DMS153 treated with DMSO at 0.1 percent for 48 hours (cell line): ENCODE results near the gene MALRD1.

Experiments
- DNase-seq: peaks from one replicate; lab custom pipeline; 2025; ENCODE audit not compliant: unreplicated experiment; lab: John Stamatoyannopoulos, UW

The MALRD1 gene

DNA sequence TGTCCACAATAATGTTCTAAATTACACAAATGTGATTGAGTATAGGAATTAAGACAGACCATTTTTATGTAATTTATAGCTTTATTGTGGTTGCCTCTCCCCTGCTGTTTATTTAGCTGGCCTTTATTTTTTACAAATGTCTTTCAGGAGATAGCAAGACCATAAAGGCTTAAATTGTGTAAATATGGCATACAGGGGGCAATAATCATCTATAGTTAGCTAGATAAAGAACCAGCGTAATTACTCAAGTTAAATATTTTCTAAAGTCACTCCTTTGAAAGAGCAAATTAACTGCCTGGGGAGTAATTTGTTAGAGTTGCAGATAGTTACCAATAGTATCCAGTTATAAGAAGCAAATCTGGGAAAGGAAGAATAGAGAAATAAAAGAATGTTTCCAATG, at the start of gene MALRD1:
MALRD1 (plus strand) TSS at position 313 of the 400 bp plus-strand sequence. CDS start 138 bp downstream, outside the sequence.
- DNase-seq, result no peak

DNA sequence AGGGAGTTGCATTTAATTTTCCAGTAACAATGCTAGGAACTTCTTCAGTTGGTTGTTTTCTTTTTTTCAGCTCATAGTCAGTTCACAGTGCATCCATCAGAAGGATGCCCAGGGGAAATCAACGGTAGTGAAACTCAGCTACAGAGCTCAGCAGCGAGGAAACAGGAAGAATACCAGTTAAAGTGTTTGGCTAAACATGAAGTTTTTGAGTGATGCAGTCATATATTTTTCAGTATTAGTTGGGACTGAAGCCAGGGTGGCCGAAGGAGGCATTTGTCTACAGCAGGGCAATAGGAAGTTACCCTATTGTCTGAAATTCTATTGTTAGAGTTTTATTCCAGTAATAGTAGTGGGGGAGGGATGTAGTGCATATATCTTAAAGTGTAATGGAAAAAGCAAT, 45.3 kb upstream of the MALRD1 start:
- no peak for DNase-seq

GRCh38 chr10:19012111-19012510, 36.5 kb upstream of the MALRD1 start:
- no peak for DNase-seq

GRCh38 chr10:19014034-19014433, 34.6 kb upstream of the MALRD1 start:
- no peak for DNase-seq

- no peak for DNase-seq
Measured at GRCh38 chr10:19014498-19014897, 34.1 kb upstream of the MALRD1 start.

DNA sequence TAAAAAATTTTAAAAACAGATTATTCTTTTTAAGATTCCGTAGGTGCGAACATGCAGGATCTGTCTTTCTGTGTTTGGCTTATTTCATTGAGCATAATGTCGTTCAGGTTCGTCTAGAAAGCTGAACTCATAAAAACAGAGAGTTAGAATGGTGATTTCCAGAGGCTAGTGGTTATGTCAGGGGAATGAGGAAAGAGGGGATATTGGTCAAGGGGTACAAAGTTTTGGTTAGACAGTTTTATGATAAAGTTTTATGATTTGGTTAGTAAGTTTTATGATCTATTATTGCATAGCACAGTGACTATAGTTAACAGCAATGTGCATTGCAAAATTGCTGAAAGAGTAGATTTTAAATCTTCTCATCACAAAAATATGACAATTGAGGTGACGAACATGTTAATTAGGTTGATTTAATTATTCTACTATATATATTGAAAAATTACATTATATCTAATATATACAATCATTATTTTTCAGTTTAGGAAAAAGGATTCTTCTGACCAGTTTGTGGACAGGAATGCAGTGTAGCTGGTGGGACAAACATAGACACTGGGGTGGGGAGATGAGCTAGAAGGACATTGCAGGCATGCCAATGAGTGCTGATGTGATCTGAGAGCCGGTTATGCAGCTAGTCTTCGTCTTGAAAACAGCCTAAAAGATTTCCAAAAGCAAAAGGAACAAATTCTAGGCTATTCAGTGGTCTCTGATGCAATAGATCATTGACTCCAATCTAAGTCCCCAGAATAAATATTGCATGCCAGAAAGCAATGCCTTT, 31.3 kb upstream of the MALRD1 start:
- DNase-seq, result no peak

- no peak for DNase-seq
Measured at GRCh38 chr10:19021162-19021561, 27.4 kb upstream of the MALRD1 start.

GRCh38 chr10:19024611-19025010, 24.0 kb upstream of the MALRD1 start:
- no peak for DNase-seq

GRCh38 chr10:19031763-19032162, 16.8 kb upstream of the MALRD1 start:
- DNase-seq, result no peak

GRCh38 chr10:19033741-19034140, 14.9 kb upstream of the MALRD1 start:
- DNase-seq, result no peak

DNA sequence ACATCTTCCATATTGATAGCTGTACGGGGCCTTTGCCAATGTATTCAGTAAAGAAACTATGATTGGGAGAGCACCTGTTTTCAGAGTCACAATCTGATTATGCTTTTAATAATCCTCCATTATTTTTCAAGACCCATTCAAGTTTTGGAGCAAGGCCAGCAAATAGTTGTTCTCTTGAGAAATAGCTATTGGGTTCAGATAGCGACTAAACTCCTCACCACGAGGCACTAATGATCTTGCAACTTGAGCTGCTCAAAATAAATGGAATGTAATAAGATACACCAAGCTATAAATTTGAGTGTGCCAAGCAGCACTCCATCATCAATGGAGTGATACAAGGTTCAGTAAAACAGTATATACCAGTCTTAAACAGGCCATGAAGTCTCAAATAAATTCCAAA, 7.4 kb upstream of the MALRD1 start:
- DNase-seq, result no peak

DNA sequence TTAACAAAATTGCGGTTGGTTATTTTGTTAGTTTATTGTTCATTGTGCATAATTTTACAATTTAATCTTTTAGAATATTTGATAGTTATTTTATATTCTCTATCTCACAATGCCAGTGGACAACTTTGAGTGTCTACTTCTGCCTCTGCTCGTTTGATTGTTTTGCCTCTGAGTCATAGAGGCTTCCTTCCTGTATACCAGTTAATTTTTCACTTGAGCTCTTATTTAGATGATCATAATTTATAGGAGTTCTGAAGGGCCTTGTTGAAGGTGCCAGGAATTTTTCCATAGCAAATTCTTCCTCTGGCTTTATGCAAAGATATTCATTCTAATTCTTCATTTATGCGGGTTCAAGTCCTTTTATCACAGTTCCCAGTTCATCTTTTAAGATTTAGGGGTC, 5.2 kb upstream of the MALRD1 start:
- DNase-seq, result no peak

DNA sequence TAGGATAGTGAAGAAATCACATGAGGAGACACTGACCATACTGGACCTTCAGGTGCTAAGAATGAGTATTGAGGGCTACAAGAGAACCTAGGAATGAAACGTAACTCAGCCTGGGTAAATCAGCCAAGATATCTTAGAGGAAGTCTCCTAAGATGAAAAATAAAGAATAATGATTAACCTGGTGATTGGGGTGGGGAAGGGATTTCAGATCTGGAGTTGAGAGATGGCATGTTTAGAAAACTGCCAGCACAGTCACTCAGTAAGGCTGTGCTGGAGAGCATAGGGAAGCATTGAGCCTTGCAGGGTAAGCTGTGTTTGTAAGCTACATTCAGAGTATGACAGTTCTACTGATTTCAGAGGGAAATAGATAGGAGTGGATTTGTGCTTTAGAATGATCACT, 1.9 kb upstream of the MALRD1 start:
- no peak for DNase-seq

DNA sequence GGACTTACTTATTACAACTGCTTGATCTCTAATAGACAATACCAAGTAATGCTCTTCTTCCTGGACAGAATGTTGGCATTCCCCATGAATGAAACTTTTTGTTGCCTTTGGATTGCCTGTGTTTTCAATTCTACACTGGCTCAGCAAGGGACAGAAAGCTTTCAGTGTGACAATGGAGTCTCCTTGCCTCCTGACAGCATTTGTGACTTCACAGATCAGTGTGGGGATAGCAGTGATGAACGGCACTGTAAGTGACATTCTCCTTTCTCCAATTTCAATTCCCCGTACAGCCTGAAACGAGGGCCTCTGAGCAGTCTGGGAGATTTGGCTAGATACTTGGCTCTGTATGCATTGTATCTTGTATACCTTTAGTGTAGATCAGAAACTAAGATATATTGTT, 290 bp downstream of the MALRD1 start:
- DNase-seq, result no peak

- no peak for DNase-seq
Measured at GRCh38 chr10:19049567-19049966, 966 bp downstream of the MALRD1 start.

DNA sequence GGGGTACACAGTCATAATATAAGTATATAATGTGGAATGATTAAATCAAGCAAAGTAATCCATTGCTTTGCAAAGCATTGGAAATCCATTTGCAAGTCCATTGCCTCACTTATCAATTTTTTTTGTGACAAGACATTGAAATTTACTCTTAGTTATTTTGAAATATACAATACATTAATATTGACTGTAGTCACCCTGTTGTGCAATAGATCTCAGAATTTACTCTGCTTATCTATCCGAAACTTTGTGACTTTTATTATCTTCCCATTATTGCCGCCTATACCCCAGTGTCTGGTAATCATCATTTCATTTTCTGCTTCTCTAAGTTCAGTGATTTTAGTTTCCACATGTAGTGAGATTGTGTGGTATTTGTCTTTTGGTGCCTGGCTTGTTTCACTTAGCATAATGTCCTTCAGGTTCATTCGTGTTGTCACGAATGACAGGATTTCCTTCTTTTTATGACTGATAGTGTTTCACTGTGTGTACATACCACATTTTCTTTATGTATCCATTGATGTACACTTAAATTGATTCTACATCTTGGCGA, 5.8 kb downstream of the MALRD1 start:
- no peak for DNase-seq

- no peak for DNase-seq
Measured at GRCh38 chr10:19058046-19058445, 9.4 kb downstream of the MALRD1 start.

GRCh38 chr10:19063986-19064385, 15.4 kb downstream of the MALRD1 start:
- no peak for DNase-seq

GRCh38 chr10:19071946-19072345, 23.3 kb downstream of the MALRD1 start:
- no peak for DNase-seq

DNA sequence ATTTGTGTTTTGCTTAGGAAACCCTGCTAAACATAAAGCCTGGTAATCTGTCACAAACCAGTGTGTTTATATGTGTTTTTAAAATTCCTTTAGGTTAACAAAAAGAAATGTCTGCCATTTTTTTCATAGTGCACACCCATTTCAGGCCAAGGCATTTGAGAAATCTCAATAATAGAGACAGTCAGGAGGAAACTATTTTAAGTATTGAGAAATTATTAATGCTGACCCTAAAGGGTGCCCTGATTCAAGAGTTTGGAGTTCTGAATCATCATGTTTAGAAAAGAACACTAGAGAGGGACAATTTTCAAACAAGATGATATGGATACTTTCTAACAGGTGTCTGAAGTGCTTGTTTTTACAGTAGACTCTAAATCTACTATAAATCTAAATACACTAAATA, 28.7 kb downstream of the MALRD1 start:
- DNase-seq, result no peak

- no peak for DNase-seq
Measured at GRCh38 chr10:19096501-19097073, 48.0 kb downstream of the MALRD1 start.

- no peak for DNase-seq
Measured at GRCh38 chr10:19097151-19097550, 48.5 kb downstream of the MALRD1 start.

DNA sequence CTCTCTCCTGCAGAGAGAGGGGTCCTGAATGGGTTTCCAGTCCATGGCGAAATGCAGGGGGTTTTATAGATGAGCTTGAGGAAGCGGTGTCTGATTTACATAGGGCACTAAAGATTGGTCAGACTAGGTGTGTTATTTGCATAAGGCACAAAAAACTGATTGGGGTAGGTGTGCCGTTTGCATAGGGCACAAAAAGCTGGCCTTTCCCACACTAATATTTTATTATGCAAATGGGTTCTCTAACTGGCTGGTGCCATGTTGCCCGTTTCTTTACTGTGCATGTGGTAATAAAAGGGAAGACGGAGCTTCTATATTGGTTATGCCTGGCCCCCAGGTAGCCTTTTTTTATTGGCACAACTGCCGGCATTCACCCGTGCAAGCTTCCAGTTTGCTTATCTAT, 50.2 kb downstream of the MALRD1 start:
- no peak for DNase-seq
